SJCRH30 (cell line): ENCODE measurements around the gene CACNA2D3. TPM values are rescaled to one million over a fixed set of nuclear protein-coding genes. Genes with fewer than 3 reads are reported as not detected.

Source experiments
- total RNA-seq: library from RNA; depleted of rRNA; stranded (reverse); fragments of >200 nt; shearing (Covaris generic); gene quantifications from 2 replicates; pipeline ENCODE4 v1.2.3, GENCODE V29; 2014; rRNA removed

The CACNA2D3 gene
- total RNA-seq, 1 experiment from 2014 or later: 0.22 TPM

Other genes starting within 250 kb of the CACNA2D3 start
- 20.3 and 21.6 TPM in 2 replicates for gene ACTR8, start 240.4 kb upstream of the CACNA2D3 start, total RNA-seq
- 42.8 and 44.1 TPM in 2 replicates for gene SELENOK, start 230.7 kb upstream of the CACNA2D3 start, total RNA-seq